ENCODE data around the gene RNPEP.
"Not testable (repeated sequence)": the region's sequence is repeated elsewhere in the genome, so short reads cannot be mapped to it uniquely, and the experiment has no call there.

The RNPEP gene

DNA sequence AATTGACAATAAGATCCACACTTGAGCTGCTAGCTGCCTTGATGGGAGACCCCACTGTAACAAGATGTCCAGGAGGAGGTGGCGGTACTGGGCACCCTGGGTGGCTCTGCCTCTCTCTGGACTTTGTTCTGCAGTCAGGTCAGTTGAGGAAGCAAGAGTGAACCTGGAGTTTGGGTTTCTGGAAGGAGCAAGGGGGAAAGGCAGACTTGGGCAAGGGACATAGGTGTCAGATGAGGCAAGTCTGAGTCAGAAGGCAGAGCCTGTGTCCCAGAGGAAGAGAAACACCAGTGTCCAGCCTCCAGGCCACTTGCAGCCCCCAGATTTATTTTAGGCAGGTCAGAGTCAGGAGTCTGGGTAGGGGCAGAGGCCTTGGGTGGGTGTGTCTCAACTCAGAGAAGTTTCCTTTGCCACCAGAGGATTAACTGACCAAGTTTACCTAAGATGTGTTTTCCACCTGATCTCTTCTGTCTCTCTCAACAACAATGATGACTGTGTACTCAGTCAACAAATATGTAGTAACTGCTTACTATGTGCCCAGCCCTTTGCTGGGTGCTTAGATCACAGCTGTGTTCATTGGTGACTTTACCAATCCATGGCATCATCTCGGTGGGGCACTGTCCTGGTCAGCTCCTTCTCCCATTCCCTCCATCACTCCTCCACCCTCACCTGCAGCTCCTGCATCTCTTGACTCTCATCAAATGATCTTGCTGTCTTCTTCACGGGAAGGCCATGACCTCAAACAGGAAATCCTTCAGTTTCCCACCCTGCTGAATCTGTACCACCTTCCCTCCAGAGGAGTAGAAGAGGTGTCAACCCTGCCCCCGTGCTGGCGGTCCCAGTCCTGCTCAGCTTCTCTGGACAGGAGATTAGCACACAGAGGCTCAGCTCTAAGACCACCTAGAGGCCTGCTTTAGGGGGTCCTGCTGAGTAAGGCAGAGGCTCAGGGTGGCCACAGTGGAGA, 64.6 kb downstream of the RNPEP start:
- DNase-seq (ENCODE audit: low read depth): no peak
- no peak overlapping the region for H3K4me3 ChIP-seq (ENCODE audit: control insufficient read depth, low read depth, low read length)
- TF ChIP-seq, protein P1, sequence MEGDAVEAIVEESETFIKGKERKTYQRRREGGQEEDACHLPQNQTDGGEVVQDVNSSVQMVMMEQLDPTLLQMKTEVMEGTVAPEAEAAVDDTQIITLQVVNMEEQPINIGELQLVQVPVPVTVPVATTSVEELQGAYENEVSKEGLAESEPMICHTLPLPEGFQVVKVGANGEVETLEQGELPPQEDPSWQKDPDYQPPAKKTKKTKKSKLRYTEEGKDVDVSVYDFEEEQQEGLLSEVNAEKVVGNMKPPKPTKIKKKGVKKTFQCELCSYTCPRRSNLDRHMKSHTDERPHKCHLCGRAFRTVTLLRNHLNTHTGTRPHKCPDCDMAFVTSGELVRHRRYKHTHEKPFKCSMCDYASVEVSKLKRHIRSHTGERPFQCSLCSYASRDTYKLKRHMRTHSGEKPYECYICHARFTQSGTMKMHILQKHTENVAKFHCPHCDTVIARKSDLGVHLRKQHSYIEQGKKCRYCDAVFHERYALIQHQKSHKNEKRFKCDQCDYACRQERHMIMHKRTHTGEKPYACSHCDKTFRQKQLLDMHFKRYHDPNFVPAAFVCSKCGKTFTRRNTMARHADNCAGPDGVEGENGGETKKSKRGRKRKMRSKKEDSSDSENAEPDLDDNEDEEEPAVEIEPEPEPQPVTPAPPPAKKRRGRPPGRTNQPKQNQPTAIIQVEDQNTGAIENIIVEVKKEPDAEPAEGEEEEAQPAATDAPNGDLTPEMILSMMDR (conservative IDR thresholded peaks at IDR 0.05; ENCODE audit: control insufficient read depth, insufficient read depth, low read depth, low read length): no peak

DNA sequence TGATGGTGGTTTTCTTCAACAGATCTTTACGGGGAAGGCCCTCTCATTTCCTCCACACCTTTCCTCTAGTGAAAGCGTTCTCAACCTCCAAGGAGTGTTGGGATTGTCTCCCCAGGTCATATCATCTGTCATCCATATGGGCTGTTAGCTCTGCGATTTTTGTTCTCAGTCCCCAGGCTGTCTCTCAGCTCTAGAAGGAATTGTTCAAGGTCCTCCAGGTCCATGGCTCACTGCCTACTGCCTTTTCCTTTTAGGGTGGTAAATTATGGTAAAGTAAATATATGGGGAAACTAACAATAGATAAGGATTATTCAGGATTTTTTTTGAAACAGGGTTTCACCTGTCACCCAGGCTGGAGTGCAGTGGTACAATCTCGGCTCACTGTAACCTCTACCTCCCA, 65.5 kb downstream of the RNPEP start:
- no peak overlapping the region for H3K4me3 ChIP-seq (ENCODE audit: control insufficient read depth, low read depth, low read length)

DNA sequence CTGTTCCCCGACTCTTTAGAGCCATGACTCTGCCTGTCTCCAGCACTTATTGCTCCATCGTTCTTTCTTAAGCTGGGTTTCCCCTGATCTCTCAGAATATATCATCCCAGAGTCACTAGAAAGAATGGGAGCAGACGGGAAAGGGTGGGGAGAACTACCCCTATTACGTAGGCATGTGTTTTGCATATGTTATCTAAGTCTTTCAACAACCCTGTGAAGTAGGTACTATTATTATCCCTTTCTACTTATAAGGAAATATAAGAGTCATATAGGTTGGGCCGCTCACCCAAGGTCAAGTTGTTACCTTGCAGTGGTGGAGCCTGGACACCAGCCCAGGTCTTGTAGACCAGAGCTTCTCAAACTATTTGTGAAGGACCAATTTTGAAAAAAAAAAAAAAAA, 66.7 kb downstream of the RNPEP start:
- TF ChIP-seq, protein P1 (conservative IDR thresholded peaks at IDR 0.05; ENCODE audit: control insufficient read depth, insufficient read depth, low read depth, low read length): no peak
- DNase-seq (ENCODE audit: low read depth): no peak
- no peak overlapping the region for H3K4me3 ChIP-seq (ENCODE audit: control insufficient read depth, low read depth, low read length)

More for the DNA sequence above, 65.5 kb downstream of the RNPEP start:
- no peak for DNase-seq (ENCODE audit: low read depth)
- TF ChIP-seq, protein P1 (conservative IDR thresholded peaks at IDR 0.05; ENCODE audit: control insufficient read depth, insufficient read depth, low read depth, low read length): no peak

DNA sequence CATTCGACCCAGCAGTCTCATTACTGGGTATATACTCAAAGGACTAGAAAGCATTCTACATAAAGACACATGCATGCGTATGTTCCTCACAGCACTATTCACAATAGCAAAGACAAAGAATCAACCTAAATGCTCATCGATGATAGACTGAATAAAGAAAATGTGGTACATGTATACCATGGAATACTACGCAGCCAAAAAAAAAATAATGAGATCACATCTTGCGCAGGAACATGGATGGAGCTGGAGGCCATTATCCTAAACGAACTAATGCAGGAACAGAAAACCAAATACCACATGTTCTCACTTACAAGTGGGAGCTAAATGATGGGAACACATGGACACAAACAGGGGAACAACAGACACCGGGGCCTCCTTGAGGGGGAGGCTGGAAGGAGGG, 71.6 kb downstream of the RNPEP start:
- DNase-seq (ENCODE audit: low read depth): no peak
- TF ChIP-seq, protein P1 (conservative IDR thresholded peaks at IDR 0.05; ENCODE audit: control insufficient read depth, insufficient read depth, low read depth, low read length): no peak
- H3K4me3 ChIP-seq (ENCODE audit: control insufficient read depth, low read depth, low read length): no peak overlapping the region

DNA sequence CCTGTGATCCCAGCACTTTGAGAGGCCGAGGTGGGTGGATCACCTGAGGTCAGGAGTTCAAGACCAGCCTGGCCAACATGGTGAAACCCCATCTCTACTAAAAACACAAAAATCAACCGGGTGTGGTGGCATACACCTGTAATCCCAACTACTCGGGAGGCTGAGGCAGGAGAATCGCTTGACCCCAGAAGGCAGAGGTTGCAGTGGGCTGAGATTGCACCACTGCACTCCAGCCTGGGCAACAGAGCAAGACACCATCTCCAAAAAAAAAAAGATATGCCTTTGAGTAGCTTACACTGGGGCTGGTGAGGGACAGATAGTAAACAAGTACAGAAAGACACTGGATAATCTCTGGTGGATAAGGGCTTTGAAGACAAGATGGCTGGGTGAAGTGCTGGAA, 72.2 kb downstream of the RNPEP start:
- DNase-seq (ENCODE audit: low read depth); H3K4me3 ChIP-seq (ENCODE audit: control insufficient read depth, low read depth, low read length): not testable (repeated sequence)
